Measurements from ENCODE around the gene NAV1.

The NAV1 gene

GRCh38 chr1:201508809-201509208, 30.1 kb upstream of the NAV1 start:
- no peak overlapping the region for H3K4me3 ChIP-seq (ENCODE audit: control insufficient read depth in 1 of 7, extremely low read depth in 1 of 7, insufficient read depth in 4 of 7, low read depth in 2 of 7, low read length in 6 of 7)
- DNase-seq, result no peak
- H3K9me3 ChIP-seq (ENCODE audit: control extremely low read depth in 1 of 5, control insufficient read depth in 4 of 5, insufficient read depth in 2 of 5, low read depth in 1 of 5, low read length in 4 of 5), result no peaks in the 10 kb centered on the region
- no peak overlapping the region for H3K27ac ChIP-seq (ENCODE audit: insufficient read depth in 1 of 2, low read depth in 1 of 2, low read length in 2 of 2, poor library complexity in 1 of 2, severe bottlenecking in 2 of 2)
- 100% methylated on average over 1 of the region's 2 CpGs for WGBS (ENCODE audit: insufficient coverage)
- no peaks in the 10 kb centered on the region for H3K27me3 ChIP-seq (replicated peaks in 2 of 5; ENCODE audit: control insufficient read depth in 4 of 5, insufficient read depth in 5 of 5, low read length in 4 of 5)
- peaks cover 1 to 52% (median 45%) of the 10 kb centered on the region in 4 experiments for H3K4me1 ChIP-seq (ENCODE audit: control extremely low read depth in 1 of 4, control insufficient read depth in 4 of 4, insufficient read depth in 4 of 4, low read length in 3 of 4)
- no peaks in the 10 kb centered on the region for H3K36me3 ChIP-seq (ENCODE audit: control insufficient read depth in 4 of 4, insufficient read depth in 4 of 4, low read length in 3 of 4)
- CTCF ChIA-PET, result interaction anchor here (10.3 to 32.1 kb wide), 2 partner anchors 17 to 61 kb away, joined by 126 to 1059 read pairs; no protein-coding TSS in a partner anchor
- POLR2A ChIA-PET, result no interaction called here

- no peak for DNase-seq
- Histone ChIP-seq H3K27me3 (replicated peaks in 2 of 5; ENCODE audit: control insufficient read depth in 4 of 5, insufficient read depth in 5 of 5, low read length in 4 of 5) (no peaks in the 10 kb centered on the region), H3K27ac (ENCODE audit: insufficient read depth in 1 of 2, low read depth in 1 of 2, low read length in 2 of 2, poor library complexity in 1 of 2, severe bottlenecking in 2 of 2) (no peak overlapping the region), H3K9me3 (ENCODE audit: control extremely low read depth in 1 of 5, control insufficient read depth in 4 of 5, insufficient read depth in 2 of 5, low read depth in 1 of 5, low read length in 4 of 5) (no peaks in the 10 kb centered on the region), H3K4me1 (ENCODE audit: control extremely low read depth in 1 of 4, control insufficient read depth in 4 of 4, insufficient read depth in 4 of 4, low read length in 3 of 4) (peaks cover 1 to 49% (median 44%) of the 10 kb centered on the region in 4 experiments), H3K36me3 (ENCODE audit: control insufficient read depth in 4 of 4, insufficient read depth in 4 of 4, low read length in 3 of 4) (peaks cover 0 to 4% (median 0%) of the 10 kb centered on the region in 4 experiments), H3K4me3 (ENCODE audit: control insufficient read depth in 1 of 7, extremely low read depth in 1 of 7, insufficient read depth in 4 of 7, low read depth in 2 of 7, low read length in 6 of 7) (no peak overlapping the region)
- 100% methylated on average over 1 of the region's 2 CpGs for WGBS (ENCODE audit: insufficient coverage)
- ChIA-PET POLR2A (interaction anchor here (0.8 kb wide), 1 partner anchor 28 kb away, joined by 3 read pairs; no protein-coding TSS in a partner anchor), CTCF (interaction anchor here (5.3 to 32.1 kb wide), 3 partner anchors 14 to 62 kb away, joined by 52 to 1059 read pairs (median 126); no protein-coding TSS in a partner anchor)
Measured at GRCh38 chr1:201509601-201510374, 29.1 kb upstream of the NAV1 start.

- DNase-seq, result no peak
- Histone ChIP-seq H3K27ac (ENCODE audit: insufficient read depth in 1 of 2, low read depth in 1 of 2, low read length in 2 of 2, poor library complexity in 1 of 2, severe bottlenecking in 2 of 2) (no peak overlapping the region), H3K4me1 (ENCODE audit: control extremely low read depth in 1 of 4, control insufficient read depth in 4 of 4, insufficient read depth in 4 of 4, low read length in 3 of 4) (peaks cover 1 to 40% (median 34%) of the 10 kb centered on the region in 4 experiments), H3K27me3 (replicated peaks in 2 of 5; ENCODE audit: control insufficient read depth in 4 of 5, insufficient read depth in 5 of 5, low read length in 4 of 5) (no peaks in the 10 kb centered on the region), H3K4me3 (ENCODE audit: control insufficient read depth in 1 of 7, extremely low read depth in 1 of 7, insufficient read depth in 4 of 7, low read depth in 2 of 7, low read length in 6 of 7) (no peak overlapping the region), H3K9me3 (ENCODE audit: control extremely low read depth in 1 of 5, control insufficient read depth in 4 of 5, insufficient read depth in 2 of 5, low read depth in 1 of 5, low read length in 4 of 5) (no peaks in the 10 kb centered on the region), H3K36me3 (ENCODE audit: control insufficient read depth in 4 of 4, insufficient read depth in 4 of 4, low read length in 3 of 4) (peaks cover 0 to 4% (median 0%) of the 10 kb centered on the region in 4 experiments)
- ChIA-PET POLR2A (no interaction called here), CTCF (interaction anchor here (5.3 to 32.1 kb wide), 3 partner anchors 13 to 63 kb away, joined by 52 to 1059 read pairs (median 126); no protein-coding TSS in a partner anchor)
- no CpG with 5 or more reads among the region's 1 CpG for WGBS (ENCODE audit: insufficient coverage)
Measured at GRCh38 chr1:201510734-201511133, 28.2 kb upstream of the NAV1 start.

DNA sequence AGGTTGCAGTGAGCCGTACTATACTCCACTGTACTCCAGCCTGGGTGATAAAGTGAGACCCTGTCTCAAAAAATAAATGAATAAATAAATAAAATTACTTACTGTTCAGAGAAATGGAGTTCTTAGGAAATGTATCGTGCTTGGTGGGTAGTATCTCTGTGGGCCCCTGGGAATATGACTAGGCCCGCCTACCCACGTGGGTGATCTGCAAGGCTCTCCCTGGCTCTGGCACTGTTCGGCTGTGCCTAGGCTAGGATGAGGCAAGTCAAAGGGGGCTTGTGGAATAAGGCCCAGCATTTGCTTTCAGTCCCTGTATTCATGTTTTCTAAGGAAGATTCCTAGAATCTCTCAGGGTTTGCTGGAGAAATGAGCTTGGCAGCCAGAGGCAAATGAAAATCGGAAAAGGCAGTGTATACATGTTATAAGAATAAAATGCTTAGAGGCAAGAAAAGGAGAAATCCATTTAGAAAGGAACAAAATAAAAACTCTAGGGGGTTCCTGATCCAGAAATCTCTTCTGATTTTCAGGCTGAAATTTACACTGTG, 27.5 kb upstream of the NAV1 start:
- no peak for DNase-seq
- POLR2A ChIA-PET, result interaction anchor here (2.0 kb wide), 1 partner anchor 30 kb away, joined by 8 read pairs; no protein-coding TSS in a partner anchor
- 69% methylated on average over 3 of the region's 6 CpGs for WGBS (ENCODE audit: insufficient coverage)

GRCh38 chr1:201511941-201512539, 26.9 kb upstream of the NAV1 start:
- ChIA-PET CTCF (interaction anchor here (0.9 to 32.1 kb wide), 19 partner anchors 12 to 473 kb away, joined by 3 to 1059 read pairs (median 5); no protein-coding TSS in a partner anchor), POLR2A (interaction anchor here (0.6 to 2.0 kb wide), 3 partner anchors 30 to 645 kb away, joined by 3 to 8 read pairs (median 3); no protein-coding TSS in a partner anchor)
- Histone ChIP-seq H3K27ac (ENCODE audit: insufficient read depth in 1 of 2, low read depth in 1 of 2, low read length in 2 of 2, poor library complexity in 1 of 2, severe bottlenecking in 2 of 2) (no peak overlapping the region), H3K36me3 (ENCODE audit: control insufficient read depth in 4 of 4, insufficient read depth in 4 of 4, low read length in 3 of 4) (peaks cover 0 to 4% (median 0%) of the 10 kb centered on the region in 4 experiments), H3K4me1 (ENCODE audit: control extremely low read depth in 1 of 4, control insufficient read depth in 4 of 4, insufficient read depth in 4 of 4, low read length in 3 of 4) (peaks cover 0 to 30% (median 22%) of the 10 kb centered on the region in 4 experiments), H3K27me3 (replicated peaks in 2 of 5; ENCODE audit: control insufficient read depth in 4 of 5, insufficient read depth in 5 of 5, low read length in 4 of 5) (no peaks in the 10 kb centered on the region), H3K9me3 (ENCODE audit: control extremely low read depth in 1 of 5, control insufficient read depth in 4 of 5, insufficient read depth in 2 of 5, low read depth in 1 of 5, low read length in 4 of 5) (no peaks in the 10 kb centered on the region), H3K4me3 (ENCODE audit: control insufficient read depth in 1 of 7, extremely low read depth in 1 of 7, insufficient read depth in 4 of 7, low read depth in 2 of 7, low read length in 6 of 7) (no peak overlapping the region)
- WGBS (ENCODE audit: insufficient coverage), result 61% methylated on average over 6 of the region's 6 CpGs
- peak in 2 of 3 donors; percentile 19 to 23 for DNase-seq

More for the DNA sequence above, 27.5 kb upstream of the NAV1 start:
- peaks cover 0 to 4% (median 0%) of the 10 kb centered on the region in 4 experiments for H3K36me3 ChIP-seq (ENCODE audit: control insufficient read depth in 4 of 4, insufficient read depth in 4 of 4, low read length in 3 of 4)
- CTCF ChIA-PET, result interaction anchor here (1.3 to 32.1 kb wide), 9 partner anchors 12 to 192 kb away, joined by 3 to 1059 read pairs (median 30); no protein-coding TSS in a partner anchor
- H3K4me3 ChIP-seq (ENCODE audit: control insufficient read depth in 1 of 7, extremely low read depth in 1 of 7, insufficient read depth in 4 of 7, low read depth in 2 of 7, low read length in 6 of 7), result no peak overlapping the region
- H3K27ac ChIP-seq (ENCODE audit: insufficient read depth in 1 of 2, low read depth in 1 of 2, low read length in 2 of 2, poor library complexity in 1 of 2, severe bottlenecking in 2 of 2), result no peak overlapping the region
- peaks cover 0 to 33% (median 27%) of the 10 kb centered on the region in 4 experiments for H3K4me1 ChIP-seq (ENCODE audit: control extremely low read depth in 1 of 4, control insufficient read depth in 4 of 4, insufficient read depth in 4 of 4, low read length in 3 of 4)
- H3K9me3 ChIP-seq (ENCODE audit: control extremely low read depth in 1 of 5, control insufficient read depth in 4 of 5, insufficient read depth in 2 of 5, low read depth in 1 of 5, low read length in 4 of 5), result no peaks in the 10 kb centered on the region
- no peaks in the 10 kb centered on the region for H3K27me3 ChIP-seq (replicated peaks in 2 of 5; ENCODE audit: control insufficient read depth in 4 of 5, insufficient read depth in 5 of 5, low read length in 4 of 5)

- WGBS (ENCODE audit: insufficient coverage), result 96% methylated on average over 4 of the region's 6 CpGs
- Histone ChIP-seq H3K9me3 (ENCODE audit: control extremely low read depth in 1 of 5, control insufficient read depth in 4 of 5, insufficient read depth in 2 of 5, low read depth in 1 of 5, low read length in 4 of 5) (no peaks in the 10 kb centered on the region), H3K36me3 (ENCODE audit: control insufficient read depth in 4 of 4, insufficient read depth in 4 of 4, low read length in 3 of 4) (peaks cover 0 to 4% (median 1%) of the 10 kb centered on the region in 4 experiments), H3K27me3 (replicated peaks in 2 of 5; ENCODE audit: control insufficient read depth in 4 of 5, insufficient read depth in 5 of 5, low read length in 4 of 5) (no peaks in the 10 kb centered on the region), H3K4me1 (ENCODE audit: control extremely low read depth in 1 of 4, control insufficient read depth in 4 of 4, insufficient read depth in 4 of 4, low read length in 3 of 4) (peaks cover 0 to 19% (median 14%) of the 10 kb centered on the region in 4 experiments), H3K27ac (ENCODE audit: insufficient read depth in 1 of 2, low read depth in 1 of 2, low read length in 2 of 2, poor library complexity in 1 of 2, severe bottlenecking in 2 of 2) (no peak overlapping the region), H3K4me3 (ENCODE audit: control insufficient read depth in 1 of 7, extremely low read depth in 1 of 7, insufficient read depth in 4 of 7, low read depth in 2 of 7, low read length in 6 of 7) (no peak overlapping the region)
- DNase-seq, result no peak
- ChIA-PET POLR2A (interaction anchor here (0.6 to 2.0 kb wide), 3 partner anchors 32 to 281 kb away, joined by 3 to 8 read pairs (median 3); no protein-coding TSS in a partner anchor), CTCF (interaction anchor here (0.6 to 32.1 kb wide), 21 partner anchors 10 to 607 kb away, joined by 3 to 1059 read pairs (median 4); no protein-coding TSS in a partner anchor)
Measured at GRCh38 chr1:201513498-201514243, 25.3 kb upstream of the NAV1 start.
